H1 (cell line): ENCODE data around the gene GALR1. TPM values are rescaled to one million over a fixed set of nuclear protein-coding genes. Genes with fewer than 3 reads are reported as not detected.

Source experiments
- CTCF ChIA-PET: fragments of 300-600 bp; sonication (Branson Sonifier 250); formaldehyde crosslinking; loops from one replicate; lab custom pipeline; 2021; ENCODE audit not compliant: partially characterized antibody; lab: Charles Lee
- POLR2A ChIA-PET: fragments of 300-600 bp; sonication (Branson Sonifier 250); formaldehyde crosslinking; loops from one replicate; lab custom pipeline; 2021; ENCODE audit warnings: inconsistent platforms; ENCODE audit not compliant: partially characterized antibody; lab: Charles Lee
- DNase-seq, 2 experiments: peaks; one replicate each; pipeline versions ENCODE4 v3.0.0 to v3.0.0-alpha.2; 2010 to 2022; ENCODE audit warnings: low spot score in 2 of 2, low read depth in 1 of 2, mixed read lengths in 1 of 2
- FAIRE-seq: peaks from 2 replicates; lab custom pipeline; 2011; peaks lifted over from hg19 to GRCh38; lab: Jason Lieb, UNC
- H2AFZ ChIP-seq: 2 replicates; pipeline ENCODE4 v1.8.1; 2012; ENCODE audit warnings: low read length, inconsistent platforms
- H2AK5ac ChIP-seq: 2 replicates; pipeline ENCODE4 v1.6.1; 2013; ENCODE audit warnings: low read depth, low read length
- H2BK120ac ChIP-seq: replicated peaks from 2 replicates; pipeline ENCODE3; 2013; ENCODE audit warnings: low read depth, low read length, inconsistent platforms
- H2BK12ac ChIP-seq: 2 replicates; pipeline ENCODE4 v1.6.1; 2013; ENCODE audit warnings: low read depth, low read length
- H2BK15ac ChIP-seq: 2 replicates; pipeline ENCODE4 v1.6.1; 2013; ENCODE audit warnings: low read length
- H2BK20ac ChIP-seq: 2 replicates; pipeline ENCODE4 v1.6.1; 2013; ENCODE audit warnings: low read length
- H2BK5ac ChIP-seq: 2 replicates; pipeline ENCODE4 v1.6.1; 2013; ENCODE audit warnings: low read depth, low read length
- H3K14ac ChIP-seq: 2 replicates; pipeline ENCODE4 v1.6.1; 2013; ENCODE audit warnings: inconsistent platforms; ENCODE audit not compliant: insufficient read length
- H3K18ac ChIP-seq: 2 replicates; pipeline ENCODE4 v1.6.1; 2013; ENCODE audit warnings: low read length; ENCODE audit errors: extremely low read depth
- H3K23ac ChIP-seq: 2 replicates; pipeline ENCODE4 v1.6.1; 2013; ENCODE audit warnings: inconsistent platforms; ENCODE audit not compliant: insufficient read length
- H3K23me2 ChIP-seq: 2 replicates; pipeline ENCODE4 v1.6.1; 2013; ENCODE audit warnings: low read depth, low read length
- H3K27ac ChIP-seq: 2 replicates; pipeline ENCODE4 v1.6.1; 2011; ENCODE audit warnings: low read depth, low read length, inconsistent platforms
- H3K27me3 ChIP-seq, 4 experiments: replicated peaks in 1 of 4; 1 replicate in 1 of 4; 2 replicates in 3 of 4; pipeline versions ENCODE4 v1.6.1 to v1.8.1; 2011 to 2013; ENCODE audit warnings: low read length in 3 of 4, mild to moderate bottlenecking in 3 of 4, inconsistent platforms in 2 of 4, mixed read lengths in 2 of 4, moderate library complexity in 1 of 4; ENCODE audit not compliant: control insufficient read depth in 3 of 4, insufficient read depth in 3 of 4; ENCODE audit errors: extremely low read depth in 1 of 4
- H3K36me3 ChIP-seq, 4 experiments: 2 replicates each; pipeline versions ENCODE4 v1.6.1 to v1.8.1; 2011 to 2013; ENCODE audit warnings: mild to moderate bottlenecking in 4 of 4, low read length in 3 of 4, moderate library complexity in 2 of 4, control low read depth in 1 of 4, inconsistent platforms in 1 of 4; ENCODE audit not compliant: insufficient read depth in 4 of 4, control insufficient read depth in 2 of 4
- H3K4ac ChIP-seq: replicated peaks from 2 replicates; pipeline ENCODE3; 2013; ENCODE audit warnings: low read length, low read depth, mixed read lengths, inconsistent platforms; ENCODE audit not compliant: insufficient read length
- H3K4me1 ChIP-seq, 4 experiments: replicated peaks in 1 of 4; 1 replicate in 1 of 4; 2 replicates in 3 of 4; pipeline versions ENCODE4 v1.6.1 to v1.8.1; 2011 to 2013; ENCODE audit warnings: low read length in 3 of 4, inconsistent platforms in 2 of 4, mixed read lengths in 1 of 4; ENCODE audit not compliant: insufficient read depth in 4 of 4, control insufficient read depth in 3 of 4
- H3K4me2 ChIP-seq, 2 experiments: 2 replicates each; pipeline versions ENCODE4 v1.6.1 to v1.8.1; 2011 to 2013; ENCODE audit warnings: low read depth in 2 of 2, low read length in 2 of 2, control low read depth in 1 of 2, inconsistent platforms in 1 of 2, mild to moderate bottlenecking in 1 of 2; ENCODE audit not compliant: insufficient read depth in 1 of 2
- H3K4me3 ChIP-seq, 4 experiments: fragments of 200-600, 300-600 bp in 1 of 4; sonication (generic), shearing (Covaris generic), sonication (Bioruptor Twin) in 1 of 4; 2 replicates each; pipeline versions ENCODE4 v1.5.1 to v1.8.1; 2011 to 2016; ENCODE audit warnings: low read length in 4 of 4, low read depth in 3 of 4, control low read depth in 2 of 4, inconsistent platforms in 2 of 4, mild to moderate bottlenecking in 2 of 4, mixed read lengths in 1 of 4, moderate library complexity in 1 of 4; ENCODE audit not compliant: insufficient read depth in 2 of 4; ENCODE audit errors: extremely low read depth in 1 of 4
- H3K56ac ChIP-seq: replicated peaks from 2 replicates; pipeline ENCODE3; 2013; ENCODE audit warnings: low read depth, mild to moderate bottlenecking, mixed read lengths, low read length, inconsistent platforms; ENCODE audit not compliant: insufficient read length
- H3K79me1 ChIP-seq: 2 replicates; pipeline ENCODE4 v1.6.1; 2013; ENCODE audit warnings: low read depth, low read length, control low read depth
- H3K79me2 ChIP-seq, 2 experiments: 2 replicates each; pipeline versions ENCODE4 v1.6.1 to v1.8.1; 2012 to 2013; ENCODE audit warnings: low read length in 2 of 2, mild to moderate bottlenecking in 2 of 2, inconsistent platforms in 1 of 2; ENCODE audit not compliant: insufficient read depth in 2 of 2, control insufficient read depth in 1 of 2
- H3K9ac ChIP-seq, 4 experiments: replicated peaks in 1 of 4; 1 replicate in 1 of 4; 2 replicates in 3 of 4; pipeline versions ENCODE4 v1.6.1 to v1.8.1; 2011 to 2013; ENCODE audit warnings: low read depth in 3 of 4, low read length in 3 of 4, control low read depth in 2 of 4, mild to moderate bottlenecking in 2 of 4, moderate library complexity in 2 of 4, inconsistent platforms in 1 of 4; ENCODE audit errors: extremely low read depth in 1 of 4
- H3K9me3 ChIP-seq, 2 experiments: 2 replicates each; pipeline versions ENCODE4 v1.6.1 to v1.8.1; 2012 to 2013; ENCODE audit warnings: mild to moderate bottlenecking in 2 of 2, moderate library complexity in 2 of 2, control low read depth in 1 of 2, inconsistent platforms in 1 of 2, low read depth in 1 of 2, low read length in 1 of 2, mixed read lengths in 1 of 2; ENCODE audit not compliant: insufficient read depth in 2 of 2
- H4K20me1 ChIP-seq, 2 experiments: replicated peaks in 1 of 2; 2 replicates each; pipeline versions ENCODE3 to v1.8.1; 2011 to 2013; ENCODE audit warnings: inconsistent platforms in 2 of 2, low read length in 2 of 2, mild to moderate bottlenecking in 1 of 2; ENCODE audit not compliant: insufficient read depth in 2 of 2, control insufficient read depth in 1 of 2
- H4K5ac ChIP-seq: 2 replicates; pipeline ENCODE4 v1.6.1; 2013; ENCODE audit warnings: low read length, low read depth, mixed read lengths, inconsistent platforms; ENCODE audit not compliant: insufficient read length
- H4K8ac ChIP-seq: 2 replicates; pipeline ENCODE4 v1.8.0; 2013; ENCODE audit warnings: mild to moderate bottlenecking, moderate library complexity, low read length, inconsistent platforms; ENCODE audit not compliant: insufficient read depth; ENCODE audit errors: extremely low read depth
- H4K91ac ChIP-seq: replicated peaks from 2 replicates; pipeline ENCODE3; 2013; ENCODE audit warnings: low read length, mixed read lengths, inconsistent platforms; ENCODE audit not compliant: insufficient read length
- ATF2 ChIP-seq: IDR thresholded peaks from 2 replicates; pipeline ENCODE4 v1.6.1; 2012; ENCODE audit warnings: low read length, inconsistent platforms
- EZH2 ChIP-seq: fragments of 200-600 bp; sonication (generic); IDR thresholded peaks from 2 replicates; pipeline ENCODE4 v1.7.1; 2012; ENCODE audit warnings: low read depth, mild to moderate bottlenecking, moderate library complexity, low read length, inconsistent platforms; ENCODE audit not compliant: severe bottlenecking
- KDM5A ChIP-seq: fragments of 200-600 bp; IDR thresholded peaks from 2 replicates; pipeline ENCODE4 v1.7.1; 2012; ENCODE audit warnings: mild to moderate bottlenecking, low read length, inconsistent platforms, mixed read lengths
- MAX ChIP-seq: IDR thresholded peaks from 2 replicates; pipeline ENCODE4 v1.6.1; 2012; ENCODE audit warnings: inconsistent platforms
- PHF8 ChIP-seq: fragments of 200-600 bp; sonication (generic); conservative IDR thresholded peaks from 2 replicates; pipeline ENCODE4 v1.7.1; 2012; ENCODE audit warnings: low read depth, mild to moderate bottlenecking, inconsistent platforms, low read length, moderate library complexity
- POU5F1 ChIP-seq: IDR thresholded peaks from 2 replicates; pipeline ENCODE4 v1.6.1; 2011; ENCODE audit warnings: low read depth, mild to moderate bottlenecking, low read length, moderate library complexity
- RAD21 ChIP-seq, 2 experiments: IDR thresholded peaks in 1 of 2; conservative IDR thresholded peaks in 1 of 2; 2 replicates each; pipeline ENCODE4 v1.6.1; 2011; ENCODE audit warnings: low read depth in 2 of 2, low read length in 2 of 2, improper control_type of control experiment in 1 of 2, inconsistent platforms in 1 of 2, mild to moderate bottlenecking in 1 of 2, moderate library complexity in 1 of 2
- RFX5 ChIP-seq: IDR thresholded peaks from 2 replicates; pipeline ENCODE4 v1.6.1; 2011; ENCODE audit warnings: low read depth, low read length, improper control_type of control experiment, borderline replicate concordance
- RNF2 ChIP-seq: fragments of 200-900, 300-1000 bp; sonication (generic); IDR thresholded peaks from 2 replicates; pipeline ENCODE4 v1.7.1; 2016; ENCODE audit warnings: borderline replicate concordance, low read depth, mild to moderate bottlenecking, antibody characterized with exemption, low read length; ENCODE audit not compliant: poor library complexity, severe bottlenecking; ENCODE audit errors: missing control alignments
- TAF7 ChIP-seq: optimal IDR thresholded peaks from 2 replicates; pipeline ENCODE3; 2011; ENCODE audit warnings: low read depth, mild to moderate bottlenecking, inconsistent platforms, low read length, moderate library complexity, borderline replicate concordance
- TBP ChIP-seq: IDR thresholded peaks from 2 replicates; pipeline ENCODE4 v1.6.1; 2011; ENCODE audit warnings: low read depth, low read length, improper control_type of control experiment
- WGBS, 2 experiments: shearing (Covaris generic) in 1 of 2; methylation state at CpG; one replicate each; pipeline versions ENCODE4 v1.1.6 to v1.1.7; 2013 to 2015; ENCODE audit warnings: low lambda C conversion rate in 2 of 2, mixed read lengths in 2 of 2, inconsistent platforms in 1 of 2, low coverage in 1 of 2, missing lambda C conversion rate in 1 of 2; ENCODE audit not compliant: insufficient replicate concordance in 2 of 2, insufficient coverage in 1 of 2, insufficient read length in 1 of 2; ENCODE audit errors: extremely low coverage in 1 of 2, missing lambda C conversion rate in 1 of 2; 5-methylcytosine and 5-hydroxymethylcytosine counted together
- polyA plus RNA-seq, 7 experiments: library from polyadenylated mRNA; depleted of rRNA in 3 of 7; stranded (reverse) in 5 of 7; unstranded in 2 of 7; fragments of >200 nt in 5 of 7; fragments of 200-250 nt in 2 of 7; gene quantifications; 1 replicate in 5 of 7; 2 replicates in 1 of 7; 4 replicates in 1 of 7; pipeline versions ENCODE4 v1.2.1 to v1.2.3, GENCODE V29; 2011 to 2013; ENCODE audit warnings: missing spikeins in 2 of 7, mixed read lengths in 2 of 7
- total RNA-seq: library from RNA; stranded (reverse); fragmentation: NEBNext Ultra II Directional; extraction: Animal tissue kit (Norgen Biotek cat#: 25700); gene quantifications from 2 replicates; pipeline ENCODE4 v1.2.1, GENCODE V29; 2021

Gene GALR1
- total and polyA plus RNA-seq, 2 of the 8 experiments (the other 6 are each of a cell fraction or from before 2014, with no cell fraction given) = 0.09 to 1.6 TPM

GRCh38 chr18:77308216-77308615, 58.6 kb downstream of the GALR1 start:
- no peaks in the 10 kb centered on the region for H3K36me3 ChIP-seq
- H3K27me3 ChIP-seq = no peaks in the 10 kb centered on the region
- no peak for DNase-seq
- TF ChIP-seq POU5F1 = no peak
- no peak for TF ChIP-seq RFX5
- no peak for TF ChIP-seq TAF7
- no peak for TF ChIP-seq KDM5A
- no peak for TF ChIP-seq TBP
- TF ChIP-seq ATF2 = no peak
- TF ChIP-seq PHF8 = no peak
- no peak for TF ChIP-seq RNF2
- no peak for TF ChIP-seq MAX
- TF ChIP-seq EZH2 = no peak
- TF ChIP-seq RAD21 (IDR thresholded peaks at IDR 0.05 in 1 of 2, conservative IDR thresholded peaks at IDR 0.05 in 1 of 2; ENCODE audit: low read depth in 2 of 2, low read length in 2 of 2) = no peak

More at GRCh38 chr18:77308216-77308615, 58.6 kb downstream of the GALR1 start:
- ChIA-PET CTCF (no interaction called here), POLR2A (no interaction called here)
- no peaks in the 10 kb centered on the region for H3K23me2 ChIP-seq
- WGBS, 2 experiments = 97% methylated on average over 6 of the region's 6 CpGs; no CpG with 5 or more reads in 1 of the 2 experiments
- H3K18ac ChIP-seq = no peak overlapping the region
- no peak overlapping the region for H3K9ac ChIP-seq
- no peak overlapping the region for H4K91ac ChIP-seq
- no peak overlapping the region for H3K4me2 ChIP-seq
- no peaks in the 10 kb centered on the region for H3K9me3 ChIP-seq
- no peak overlapping the region for H2BK5ac ChIP-seq
- no peak overlapping the region for H2BK12ac ChIP-seq
- H2AK5ac ChIP-seq = no peak overlapping the region
- no peak overlapping the region for H2BK120ac ChIP-seq
- H3K79me2 ChIP-seq = no peaks in the 10 kb centered on the region
- no peak overlapping the region for H2BK20ac ChIP-seq
- FAIRE-seq = no peak
- H3K56ac ChIP-seq = no peak overlapping the region
- H2BK15ac ChIP-seq = no peak overlapping the region
- H4K20me1 ChIP-seq = no peaks in the 10 kb centered on the region
- no peaks in the 10 kb centered on the region for H3K4me1 ChIP-seq
- H2AFZ ChIP-seq = no peak overlapping the region
- H3K4me3 ChIP-seq = no peak overlapping the region
- no peak overlapping the region for H3K27ac ChIP-seq
- H3K4ac ChIP-seq = no peak overlapping the region
- H3K79me1 ChIP-seq = no peaks in the 10 kb centered on the region
- H4K5ac ChIP-seq = no peak overlapping the region
- H3K14ac ChIP-seq = no peak overlapping the region
- no peak overlapping the region for H4K8ac ChIP-seq
- H3K23ac ChIP-seq = no peak overlapping the region
